ENCODE data around the gene NETO1. TPM values are rescaled to one million over a fixed set of nuclear protein-coding genes. Genes with fewer than 3 reads are reported as not detected.

NETO1 gene
- total RNA-seq, 3 donors from 2014 or later, result 0.32 to 0.33 TPM; not detected in 1

DNA sequence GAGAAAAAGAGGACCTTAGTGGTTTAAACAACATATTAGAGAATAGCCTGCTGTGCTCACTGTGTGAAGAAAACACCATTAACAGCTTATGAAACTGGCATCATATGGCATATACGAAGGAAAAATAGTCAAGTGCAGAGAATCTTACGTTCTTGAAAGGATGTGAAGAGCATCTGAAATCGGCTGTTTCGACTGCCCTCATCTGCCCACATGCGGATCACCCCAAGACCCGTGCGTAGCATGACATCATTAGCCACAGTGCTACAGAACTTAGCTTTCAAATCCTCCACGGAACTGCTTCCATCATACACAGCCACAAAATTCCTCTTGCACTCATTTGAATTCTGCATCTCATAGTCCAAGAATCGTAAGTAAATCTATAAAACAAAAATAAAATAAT lies 84.3 kb downstream of the NETO1 start:
- H3K4me1 ChIP-seq, result no peaks in the 10 kb centered on the region
- TF ChIP-seq POLR2AphosphoS5 (IDR thresholded peaks at IDR 0.05) (no peak), POLR2A (IDR thresholded peaks at IDR 0.05) (no peak)
- TF ChIP-seq, protein P1, sequence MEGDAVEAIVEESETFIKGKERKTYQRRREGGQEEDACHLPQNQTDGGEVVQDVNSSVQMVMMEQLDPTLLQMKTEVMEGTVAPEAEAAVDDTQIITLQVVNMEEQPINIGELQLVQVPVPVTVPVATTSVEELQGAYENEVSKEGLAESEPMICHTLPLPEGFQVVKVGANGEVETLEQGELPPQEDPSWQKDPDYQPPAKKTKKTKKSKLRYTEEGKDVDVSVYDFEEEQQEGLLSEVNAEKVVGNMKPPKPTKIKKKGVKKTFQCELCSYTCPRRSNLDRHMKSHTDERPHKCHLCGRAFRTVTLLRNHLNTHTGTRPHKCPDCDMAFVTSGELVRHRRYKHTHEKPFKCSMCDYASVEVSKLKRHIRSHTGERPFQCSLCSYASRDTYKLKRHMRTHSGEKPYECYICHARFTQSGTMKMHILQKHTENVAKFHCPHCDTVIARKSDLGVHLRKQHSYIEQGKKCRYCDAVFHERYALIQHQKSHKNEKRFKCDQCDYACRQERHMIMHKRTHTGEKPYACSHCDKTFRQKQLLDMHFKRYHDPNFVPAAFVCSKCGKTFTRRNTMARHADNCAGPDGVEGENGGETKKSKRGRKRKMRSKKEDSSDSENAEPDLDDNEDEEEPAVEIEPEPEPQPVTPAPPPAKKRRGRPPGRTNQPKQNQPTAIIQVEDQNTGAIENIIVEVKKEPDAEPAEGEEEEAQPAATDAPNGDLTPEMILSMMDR (IDR thresholded peaks at IDR 0.05), result no peak
- no peak for DNase-seq (ENCODE audit: low spot score in 2 of 2)
- H3K27ac ChIP-seq, result no peak overlapping the region
- no peaks in the 10 kb centered on the region for H3K9me3 ChIP-seq
- H3K27me3 ChIP-seq, result no peaks in the 10 kb centered on the region
- intact Hi-C loops (cut with DNase I; ENCODE audit: low total_unique reads), result no loop called here
- H3K4me3 ChIP-seq, result no peak overlapping the region
- H3K36me3 ChIP-seq, result no peaks in the 10 kb centered on the region

DNA sequence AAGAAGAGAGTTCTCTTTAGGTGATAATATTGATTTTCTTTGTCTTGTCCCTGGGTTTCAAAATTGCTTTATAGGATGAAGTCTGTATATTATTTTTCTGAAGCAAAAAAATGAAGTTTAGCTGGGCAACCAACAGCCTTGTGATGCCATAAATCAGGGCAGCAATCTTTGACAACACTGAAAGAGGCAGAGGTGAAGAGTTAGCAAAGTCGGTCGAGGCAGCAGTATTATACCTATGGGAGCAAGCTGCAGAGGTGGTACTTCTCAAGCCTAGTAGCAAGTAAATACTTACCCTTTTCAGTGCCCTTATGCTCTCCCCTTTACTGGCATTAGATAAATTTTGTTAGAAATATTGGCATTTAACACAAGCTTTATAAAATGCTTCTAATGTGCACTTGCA lies 92.9 kb downstream of the NETO1 start:
- Histone ChIP-seq H3K4me1 (no peaks in the 10 kb centered on the region), H3K36me3 (no peaks in the 10 kb centered on the region), H3K27ac (no peak overlapping the region), H3K4me3 (no peak overlapping the region), H3K9me3 (no peaks in the 10 kb centered on the region), H3K27me3 (no peaks in the 10 kb centered on the region)
- no peak for DNase-seq (ENCODE audit: low spot score in 2 of 2)
- TF ChIP-seq, protein P1 (IDR thresholded peaks at IDR 0.05), result no peak
- no peak for TF ChIP-seq POLR2A (IDR thresholded peaks at IDR 0.05)
- TF ChIP-seq POLR2AphosphoS5 (IDR thresholded peaks at IDR 0.05), result no peak
- intact Hi-C loops (cut with DNase I; ENCODE audit: low total_unique reads), result no loop called here

DNA sequence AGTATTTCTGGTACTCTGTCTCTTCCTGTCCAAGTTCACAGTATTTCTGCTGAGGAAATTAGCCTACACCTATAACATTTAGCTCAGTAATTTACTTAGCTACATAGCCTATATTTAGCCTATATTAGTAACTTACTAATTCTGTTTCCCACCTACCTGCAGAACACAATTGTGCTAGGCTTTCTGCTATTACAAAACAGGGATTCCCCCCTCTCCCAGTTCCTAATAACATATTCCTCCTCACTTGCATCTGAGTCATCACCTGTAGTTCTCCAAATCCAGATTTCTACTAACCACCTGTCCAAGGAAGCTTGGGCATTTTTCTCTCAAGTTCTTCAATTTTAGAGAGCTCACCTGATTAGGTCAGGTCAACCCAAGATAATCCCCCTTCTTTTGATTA lies 94.9 kb downstream of the NETO1 start:
- intact Hi-C loops (cut with DNase I; ENCODE audit: low total_unique reads), result no loop called here
- H3K36me3 ChIP-seq, result no peaks in the 10 kb centered on the region
- TF ChIP-seq, protein P1 (IDR thresholded peaks at IDR 0.05), result no peak
- TF ChIP-seq POLR2AphosphoS5 (IDR thresholded peaks at IDR 0.05), result no peak
- TF ChIP-seq POLR2A (IDR thresholded peaks at IDR 0.05), result no peak
- no peaks in the 10 kb centered on the region for H3K9me3 ChIP-seq
- H3K27me3 ChIP-seq, result no peaks in the 10 kb centered on the region
- H3K4me1 ChIP-seq, result no peaks in the 10 kb centered on the region
- no peak overlapping the region for H3K4me3 ChIP-seq
- no peak overlapping the region for H3K27ac ChIP-seq
- DNase-seq (ENCODE audit: low spot score in 2 of 2), result no peak

DNA sequence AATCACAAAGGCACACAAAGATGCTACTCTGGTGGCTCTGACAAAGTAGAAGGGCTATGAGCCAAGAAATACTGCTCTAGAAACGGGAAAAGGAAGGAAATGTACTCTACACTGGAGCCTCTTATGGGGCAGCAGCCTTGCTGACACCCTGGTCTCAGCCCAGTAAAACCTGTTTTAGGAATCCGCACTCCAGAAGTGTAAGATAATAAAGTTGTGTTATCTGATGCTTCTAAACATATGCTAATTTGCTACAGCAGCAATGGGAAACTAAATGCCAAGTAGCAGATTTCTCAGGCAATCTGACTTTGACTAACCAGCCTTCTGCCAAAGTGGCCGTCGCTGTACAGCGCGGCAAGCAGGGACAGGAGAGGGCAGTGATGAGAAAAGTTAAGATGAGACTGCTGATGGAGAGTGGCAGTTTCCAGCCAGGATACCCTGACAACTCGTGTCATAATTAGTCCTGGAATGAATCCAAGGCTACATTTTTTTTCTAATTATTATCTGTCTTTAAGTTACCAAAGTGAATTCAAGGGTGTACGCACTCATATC lies 99.0 kb downstream of the NETO1 start:
- intact Hi-C loops (cut with DNase I; ENCODE audit: low total_unique reads), result no loop called here
- Histone ChIP-seq H3K36me3 (no peaks in the 10 kb centered on the region), H3K4me1 (no peaks in the 10 kb centered on the region), H3K27ac (no peak overlapping the region), H3K4me3 (no peak overlapping the region), H3K27me3 (no peaks in the 10 kb centered on the region), H3K9me3 (no peaks in the 10 kb centered on the region)
- no peak for DNase-seq (ENCODE audit: low spot score in 2 of 2)
- TF ChIP-seq POLR2A (IDR thresholded peaks at IDR 0.05) (no peak), POLR2AphosphoS5 (IDR thresholded peaks at IDR 0.05) (no peak)
- TF ChIP-seq, protein P1 (IDR thresholded peaks at IDR 0.05), result no peak

DNA sequence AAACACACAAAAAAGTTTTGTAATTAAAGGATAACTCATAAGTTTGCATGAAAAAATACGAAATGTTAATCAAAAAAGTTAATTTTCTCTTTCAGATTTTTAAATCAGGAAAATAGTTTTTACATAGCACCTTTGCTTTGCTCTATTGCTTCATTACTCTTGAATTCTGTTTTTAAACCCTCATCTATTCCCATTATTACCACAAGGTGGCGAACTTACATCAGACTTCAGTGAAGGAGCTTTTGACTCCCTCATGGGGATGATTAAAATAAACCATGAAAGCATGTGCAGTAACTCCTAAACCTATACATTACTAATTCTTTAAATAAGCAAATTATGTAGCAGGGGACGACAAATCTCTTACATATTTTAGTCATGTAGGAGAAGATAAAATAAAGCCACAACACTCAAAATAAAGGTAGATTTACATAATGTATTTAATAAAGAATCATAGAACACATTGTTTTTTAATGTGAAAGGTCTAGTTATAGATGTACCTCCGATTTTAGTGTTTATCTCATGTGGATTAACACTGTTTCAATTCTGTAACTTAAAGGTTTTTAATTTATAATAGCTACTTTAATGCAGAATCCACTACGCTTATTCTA lies 105.2 kb downstream of the NETO1 start:
- Histone ChIP-seq H3K9me3 (no peaks in the 10 kb centered on the region), H3K4me1 (no peaks in the 10 kb centered on the region), H3K27me3 (no peaks in the 10 kb centered on the region), H3K4me3 (no peak overlapping the region), H3K36me3 (no peaks in the 10 kb centered on the region), H3K27ac (no peak overlapping the region)
- TF ChIP-seq, protein P1 (IDR thresholded peaks at IDR 0.05), result peak; percentile 56 to 72 (median 64)
- TF ChIP-seq POLR2A (IDR thresholded peaks at IDR 0.05) (no peak), POLR2AphosphoS5 (IDR thresholded peaks at IDR 0.05) (no peak)
- intact Hi-C loops (cut with DNase I; ENCODE audit: low total_unique reads), result no loop called here
- DNase-seq (ENCODE audit: low spot score in 2 of 2), result no peak

Data from breast epithelium (tissue), 4 donors.